NCI-H2196 treated with DMSO at 0.1 percent for 48 hours (cell line): ENCODE results near the gene THOC7.

Experiments
- DNase-seq: peaks from one replicate; lab custom pipeline; 2025; ENCODE audit not compliant: unreplicated experiment; lab: John Stamatoyannopoulos, UW

The THOC7 gene

DNA sequence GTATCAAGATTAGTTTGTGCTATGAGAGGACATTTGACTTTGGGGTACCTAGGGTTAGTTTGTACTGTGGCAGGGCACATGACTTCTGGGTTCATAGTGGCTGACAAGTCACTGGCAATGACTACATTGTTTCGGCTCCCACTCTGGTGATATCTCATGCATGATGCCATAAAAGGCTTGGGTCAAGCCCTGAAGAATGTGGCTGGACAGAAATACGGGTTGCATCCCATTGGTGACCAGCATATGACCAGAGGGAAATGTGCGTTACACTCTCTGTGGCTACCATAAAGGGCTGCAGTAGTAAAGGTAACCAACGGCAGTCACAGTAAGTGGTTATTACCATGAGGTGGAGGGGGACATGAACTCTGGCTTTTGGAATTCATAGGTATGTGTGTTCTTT lies 18.4 kb downstream of the THOC7 start:
- DNase-seq: no peak

GRCh38 chr3:63842127-63842526 lies 21.5 kb downstream of the THOC7 start:
- no peak for DNase-seq

- no peak for DNase-seq
Measured at GRCh38 chr3:63841704-63842103, 21.9 kb downstream of the THOC7 start.

DNA sequence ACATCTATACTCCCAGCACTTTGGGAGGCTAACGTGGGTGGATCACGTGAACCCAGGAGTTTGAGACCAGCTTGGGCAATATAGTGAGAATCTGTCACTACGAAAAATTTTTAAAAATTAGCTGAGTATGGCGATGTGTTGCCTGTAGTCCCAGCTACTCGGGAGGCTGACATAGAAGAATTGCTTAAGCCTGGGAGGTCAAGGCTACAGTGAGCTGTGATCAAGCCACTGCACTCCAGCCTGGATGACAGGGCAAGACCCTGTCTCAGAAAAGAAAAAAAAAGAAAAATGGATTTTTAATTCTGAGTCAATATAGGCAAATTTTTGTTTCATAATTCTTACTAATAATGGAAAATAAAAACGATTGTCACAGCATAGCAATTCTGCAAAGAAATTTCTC lies 31.2 kb downstream of the THOC7 start:
- no peak for DNase-seq

DNA sequence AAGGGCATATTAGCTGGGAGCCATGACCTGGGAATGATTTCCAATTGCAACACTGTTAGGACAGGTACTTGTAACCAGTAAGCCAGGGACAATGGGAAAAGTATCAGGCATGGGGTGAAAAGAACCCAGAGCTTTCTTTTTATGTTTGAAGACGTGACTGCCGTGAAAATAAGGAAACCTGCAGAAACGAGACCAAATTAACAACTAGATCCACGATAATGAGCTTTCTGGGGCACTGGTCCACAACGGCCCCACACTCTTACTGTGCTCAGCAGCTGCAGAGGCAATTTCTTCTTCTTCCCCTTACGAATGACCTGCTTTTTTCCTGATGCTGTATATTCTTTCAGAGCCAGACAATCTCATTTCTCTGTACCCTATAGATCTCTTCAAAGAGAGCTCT lies 33.1 kb downstream of the THOC7 start:
- no peak for DNase-seq

- DNase-seq: no peak
Measured at GRCh38 chr3:63824309-63824708, 39.3 kb downstream of the THOC7 start.

GRCh38 chr3:63819151-63819398 lies 44.5 kb downstream of the THOC7 start, which contains the start of gene C3orf49:
Gene C3orf49 (plus strand): TSS chr3:63819299. CDS start chr3:63819472, 173 bp downstream.
- DNase-seq: no peak

DNA sequence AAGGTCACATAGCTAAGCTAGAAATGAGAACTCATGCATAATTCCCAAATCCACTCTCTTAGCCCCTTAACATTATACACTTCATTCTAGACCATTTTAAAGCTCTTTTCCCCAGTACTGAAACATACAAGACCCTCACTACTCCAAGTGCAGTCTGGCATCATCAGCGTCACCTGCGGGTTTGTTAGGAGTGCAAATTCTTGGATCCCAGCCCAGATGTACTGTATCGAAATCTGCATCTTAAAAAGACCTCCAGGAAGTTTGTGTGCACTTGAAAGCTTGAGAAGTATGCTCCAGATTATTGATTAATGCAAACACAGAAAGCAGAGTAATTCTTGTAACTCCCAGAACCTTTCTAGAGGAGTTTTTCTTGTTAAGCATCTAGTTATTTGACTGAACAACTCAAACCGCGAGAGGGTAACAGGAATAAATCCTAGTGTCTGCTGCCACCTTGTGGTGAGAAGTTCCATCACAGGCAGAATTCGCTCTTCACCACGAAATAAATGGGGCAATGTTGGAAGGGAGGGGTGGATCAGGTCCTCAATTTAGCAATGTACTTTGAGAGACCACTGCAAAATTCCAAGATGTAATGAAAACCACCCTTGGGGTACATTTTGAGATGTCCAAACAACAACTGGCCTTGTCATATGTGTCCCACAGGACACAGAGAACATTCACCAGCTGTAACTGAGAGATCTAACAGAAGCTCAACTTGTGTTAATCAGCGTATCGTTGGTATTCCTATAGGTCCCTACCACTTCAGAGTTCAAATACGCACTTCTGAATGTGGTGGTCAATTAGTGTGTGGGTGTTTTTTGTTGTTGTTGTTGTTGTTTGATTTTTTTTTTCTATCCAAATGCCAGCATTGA lies 45.1 kb downstream of the THOC7 start:
- peak; percentile 12 for DNase-seq

GRCh38 chr3:63817225-63817624 lies 46.4 kb downstream of the THOC7 start:
- no peak for DNase-seq

DNA sequence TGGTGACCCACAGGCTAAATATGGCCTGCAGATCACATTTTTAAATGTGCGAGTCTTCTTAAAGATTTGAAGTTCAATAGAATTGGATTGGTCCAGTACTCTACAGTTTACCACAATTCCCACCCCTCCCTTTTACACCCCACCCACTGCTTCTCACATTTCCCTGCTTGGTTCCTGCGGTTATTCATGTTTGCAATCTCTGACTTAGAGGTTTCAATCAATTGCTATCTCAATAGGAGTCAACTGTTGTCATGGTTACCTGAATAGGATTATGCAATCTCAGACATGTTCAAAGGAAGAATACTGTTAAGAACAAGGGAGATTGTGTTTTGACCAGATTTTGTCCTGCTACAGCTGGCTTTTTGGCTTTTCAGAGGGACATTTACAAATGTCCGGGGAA lies 49.4 kb downstream of the THOC7 start:
- DNase-seq: no peak

- DNase-seq: no peak
Measured at GRCh38 chr3:63809607-63810006, 54.0 kb downstream of the THOC7 start.

DNA sequence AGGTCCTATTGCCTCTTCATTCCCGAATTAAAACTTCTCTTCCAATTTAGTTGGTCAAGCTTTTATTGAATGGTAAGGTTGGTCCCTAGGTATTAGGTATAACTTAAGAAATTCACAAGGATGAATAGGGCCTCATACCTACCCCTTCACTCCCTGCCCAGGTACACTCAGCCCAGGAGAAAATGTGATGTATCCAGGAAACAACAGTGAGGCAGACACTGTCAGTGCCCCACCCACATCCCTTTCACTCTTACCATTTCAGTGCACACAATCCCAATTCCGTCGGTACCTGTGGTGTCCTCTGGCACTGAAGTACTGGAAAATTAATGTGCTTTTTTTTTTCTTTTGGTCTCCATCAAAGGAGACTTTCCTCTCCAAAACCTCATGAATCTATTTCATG lies 55.0 kb downstream of the THOC7 start:
- no peak for DNase-seq

DNA sequence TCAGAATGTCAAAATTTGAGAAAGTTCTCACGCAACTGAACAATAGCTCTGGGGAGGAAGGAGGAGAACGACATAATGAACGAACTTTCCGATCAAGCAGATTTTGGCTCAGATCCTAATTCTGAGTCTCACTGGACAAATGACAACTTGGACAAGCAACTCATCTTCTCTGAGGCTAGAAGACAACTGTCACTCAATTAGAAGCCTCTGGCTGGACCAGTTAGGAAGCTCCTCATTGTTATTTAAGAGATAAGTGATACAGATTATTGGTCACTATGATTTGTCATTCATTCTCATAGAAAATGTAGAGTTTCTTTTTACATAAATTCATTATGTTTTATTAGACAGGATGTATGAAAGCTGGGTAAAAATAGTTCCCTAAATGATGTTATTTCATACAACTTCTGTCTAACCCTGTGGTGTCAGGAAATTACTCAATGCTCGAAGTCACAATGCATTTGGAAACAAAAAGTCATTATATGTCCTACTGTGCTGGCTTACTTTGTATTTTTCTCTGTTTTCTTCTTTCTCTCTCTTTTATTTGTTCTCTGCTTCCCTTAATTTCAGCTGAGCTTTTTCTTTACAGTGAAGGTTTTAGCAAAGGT lies 55.5 kb downstream of the THOC7 start:
- DNase-seq: no peak

- no peak for DNase-seq
Measured at GRCh38 chr3:63803911-63804310, 59.7 kb downstream of the THOC7 start.

DNA sequence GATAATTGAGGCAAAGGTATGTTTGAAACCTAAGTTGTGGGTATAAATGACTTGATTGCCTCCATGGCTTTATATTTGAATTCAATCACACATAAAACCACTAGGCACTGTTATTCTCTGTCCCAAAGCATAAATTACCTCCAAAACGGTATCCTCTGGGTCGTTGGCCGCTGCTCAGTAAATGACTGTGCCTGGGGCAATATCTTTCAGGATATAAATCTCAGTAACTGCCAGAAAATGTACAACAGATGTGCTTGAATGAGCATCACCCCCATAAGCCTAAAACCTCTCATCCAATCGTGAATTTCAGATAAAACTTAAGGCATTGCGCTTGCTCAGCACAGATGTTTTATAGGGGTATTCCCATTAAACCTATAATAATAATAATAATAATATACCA lies 63.5 kb downstream of the THOC7 start:
- DNase-seq: no peak

GRCh38 chr3:63798949-63799348 lies 64.7 kb downstream of the THOC7 start:
- no peak for DNase-seq

DNA sequence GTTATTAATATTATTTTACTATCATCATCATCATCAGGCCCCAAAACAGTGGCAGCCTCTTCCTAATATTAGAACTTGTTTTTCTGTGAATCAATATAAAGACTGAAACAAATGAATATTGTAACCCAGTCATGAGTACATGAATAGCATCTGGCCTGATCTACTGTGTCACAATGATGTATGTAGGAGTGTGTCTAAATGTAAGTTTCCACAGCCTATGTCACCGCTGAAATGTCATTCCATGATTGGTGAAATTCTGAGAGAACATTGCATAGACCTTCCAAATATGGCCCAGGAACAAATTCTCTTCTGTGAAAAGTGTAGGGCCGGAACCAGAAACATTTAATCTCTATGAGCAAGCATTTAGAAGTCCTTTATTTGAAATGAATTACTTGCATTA lies 65.1 kb downstream of the THOC7 start:
- DNase-seq: no peak

GRCh38 chr3:63795438-63795837 lies 68.2 kb downstream of the THOC7 start:
- no peak for DNase-seq

GRCh38 chr3:63791974-63792373 lies 71.6 kb downstream of the THOC7 start:
- DNase-seq: no peak
